Stimulated activated naive CD8-positive, alpha-beta T cell treated with anti-CD3 and anti-CD28 coated beads, Interleukin-15, amount 100 ng/mL, for 72 hours (primary cell): ENCODE data around the gene TSKU.
"Not testable (repeated sequence)": the region's sequence is repeated elsewhere in the genome, so short reads cannot be mapped to it uniquely, and the experiment has no call there.

ENCODE experiments used
- ATAC-seq: fragments of 150-1000 bp; cut with Tn5 transposase; 2 replicates; pipeline ENCODE4 v1.10.0; 2021; ENCODE audit warnings: mild to moderate bottlenecking, moderate library complexity
- DNase-seq, 2 donors: peaks; one replicate each; pipeline ENCODE4 v3.0.0; 2021 to 2022
- H3K27ac Mint-ChIP-seq, 2 donors: one replicate each; pipeline ENCODE4 v1.8.0; 2022; ENCODE audit warnings: mild to moderate bottlenecking in 2 of 2, mixed read lengths in 2 of 2, moderate library complexity in 2 of 2
- H3K27me3 Mint-ChIP-seq: one replicate; pipeline ENCODE4 v1.8.0; 2022; ENCODE audit warnings: mixed read lengths
- H3K4me1 Mint-ChIP-seq: one replicate; pipeline ENCODE4 v1.8.0; 2022; ENCODE audit warnings: mild to moderate bottlenecking, mixed read lengths
- H3K4me3 Mint-ChIP-seq, 2 donors: one replicate each; pipeline ENCODE4 v1.8.0; 2022; ENCODE audit warnings: mild to moderate bottlenecking in 2 of 2, mixed read lengths in 2 of 2, moderate library complexity in 1 of 2
- H3K9me3 Mint-ChIP-seq, 2 donors: one replicate each; pipeline ENCODE4 v1.8.0; 2022; ENCODE audit warnings: mixed read lengths in 2 of 2

TSKU gene

GRCh38 chr11:76783294-76783895, at the start of gene TSKU:
TSKU (plus strand) TSS chr11:76783356; CDS start chr11:76795617, 12,261 bp downstream.
- H3K27ac Mint-ChIP-seq = peak within 1 kb of the TSS; percentile 2 to 29
- H3K4me1 Mint-ChIP-seq = peaks cover 47% of the 10 kb centered on the region
- peaks cover 64% of the 10 kb centered on the region for H3K27me3 Mint-ChIP-seq
- peak in 1 of 2 donors; percentile 18 for DNase-seq
- ATAC-seq = peak; percentile 29
- H3K9me3 Mint-ChIP-seq = no peaks in the 10 kb centered on the region
- peak within 1 kb of the TSS; percentile 77 to 90 for H3K4me3 Mint-ChIP-seq

GRCh38 chr11:76733906-76734305, 49.2 kb upstream of the TSKU start:
- H3K9me3 Mint-ChIP-seq, H3K27ac Mint-ChIP-seq, H3K4me1 Mint-ChIP-seq, H3K4me3 Mint-ChIP-seq: not testable (repeated sequence)
- ATAC-seq (peak; percentile 76), DNase-seq (peak; percentile 51 to 58)
- H3K27me3 Mint-ChIP-seq = peaks cover 16% of the 10 kb centered on the region

GRCh38 chr11:76734456-76735420, 48.4 kb upstream of the TSKU start:
- no peaks in the 10 kb centered on the region for H3K9me3 Mint-ChIP-seq
- ATAC-seq = no peak
- peaks cover 17% of the 10 kb centered on the region for H3K27me3 Mint-ChIP-seq
- no peak overlapping the region for H3K4me3 Mint-ChIP-seq
- no peak overlapping the region for H3K27ac Mint-ChIP-seq
- DNase-seq = no peak
- no peaks in the 10 kb centered on the region for H3K4me1 Mint-ChIP-seq

- Mint-ChIP-seq H3K4me3 (no peak overlapping the region), H3K4me1 (no peaks in the 10 kb centered on the region), H3K27me3 (peaks cover 11% of the 10 kb centered on the region), H3K27ac (peak overlapping the region in 1 of 2 donors; percentile 20), H3K9me3 (no peaks in the 10 kb centered on the region)
- ATAC-seq (no peak), DNase-seq (no peak)
Measured at GRCh38 chr11:76735841-76736240, 47.3 kb upstream of the TSKU start.

- no peak for ATAC-seq
- no peak overlapping the region for H3K27ac Mint-ChIP-seq
- H3K4me3 Mint-ChIP-seq = no peak overlapping the region
- no peaks in the 10 kb centered on the region for H3K4me1 Mint-ChIP-seq
- no peak for DNase-seq
- H3K9me3 Mint-ChIP-seq = no peaks in the 10 kb centered on the region
- H3K27me3 Mint-ChIP-seq = peaks cover 9% of the 10 kb centered on the region
Measured at GRCh38 chr11:76736266-76736665, 46.9 kb upstream of the TSKU start.

GRCh38 chr11:76736773-76737495, 46.2 kb upstream of the TSKU start:
- H3K4me1 Mint-ChIP-seq = no peaks in the 10 kb centered on the region
- ATAC-seq (no peak), DNase-seq (no peak)
- H3K4me3 Mint-ChIP-seq = no peak overlapping the region
- peaks cover 9% of the 10 kb centered on the region for H3K27me3 Mint-ChIP-seq
- no peak overlapping the region for H3K27ac Mint-ChIP-seq
- no peaks in the 10 kb centered on the region for H3K9me3 Mint-ChIP-seq

GRCh38 chr11:76738618-76739240, 44.4 kb upstream of the TSKU start:
- Mint-ChIP-seq H3K9me3 (no peaks in the 10 kb centered on the region), H3K27me3 (peaks cover 9% of the 10 kb centered on the region), H3K4me1 (no peaks in the 10 kb centered on the region), H3K4me3 (no peak overlapping the region), H3K27ac (no peak overlapping the region)
- ATAC-seq = no peak
- DNase-seq = no peak

- no peak overlapping the region for H3K4me3 Mint-ChIP-seq
- peaks cover 9% of the 10 kb centered on the region for H3K27me3 Mint-ChIP-seq
- no peaks in the 10 kb centered on the region for H3K9me3 Mint-ChIP-seq
- H3K4me1 Mint-ChIP-seq = no peaks in the 10 kb centered on the region
- no peak for DNase-seq
- H3K27ac Mint-ChIP-seq = no peak overlapping the region
- ATAC-seq = no peak
Measured at GRCh38 chr11:76739798-76740197, 43.4 kb upstream of the TSKU start.

GRCh38 chr11:76740772-76741171, 42.4 kb upstream of the TSKU start:
- no peak overlapping the region for H3K27ac Mint-ChIP-seq
- H3K4me1 Mint-ChIP-seq = no peaks in the 10 kb centered on the region
- no peak for DNase-seq
- no peak for ATAC-seq
- H3K9me3 Mint-ChIP-seq = no peaks in the 10 kb centered on the region
- no peak overlapping the region for H3K4me3 Mint-ChIP-seq
- H3K27me3 Mint-ChIP-seq = peaks cover 14% of the 10 kb centered on the region

GRCh38 chr11:76742902-76743301, 40.3 kb upstream of the TSKU start:
- DNase-seq (no peak), ATAC-seq (no peak)
- Mint-ChIP-seq H3K27ac (no peak overlapping the region), H3K9me3 (no peaks in the 10 kb centered on the region), H3K4me1 (no peaks in the 10 kb centered on the region), H3K27me3 (peaks cover 24% of the 10 kb centered on the region), H3K4me3 (no peak overlapping the region)

- no peak overlapping the region for H3K4me3 Mint-ChIP-seq
- no peaks in the 10 kb centered on the region for H3K4me1 Mint-ChIP-seq
- no peak for DNase-seq
- H3K27me3 Mint-ChIP-seq = peaks cover 15% of the 10 kb centered on the region
- ATAC-seq = no peak
- H3K9me3 Mint-ChIP-seq = no peaks in the 10 kb centered on the region
- no peak overlapping the region for H3K27ac Mint-ChIP-seq
Measured at GRCh38 chr11:76744186-76745043, 38.7 kb upstream of the TSKU start.

GRCh38 chr11:76745044-76745376, 38.1 kb upstream of the TSKU start:
- Mint-ChIP-seq H3K4me3 (no peak overlapping the region), H3K9me3 (no peaks in the 10 kb centered on the region), H3K4me1 (no peaks in the 10 kb centered on the region), H3K27ac (no peak overlapping the region), H3K27me3 (peaks cover 15% of the 10 kb centered on the region)
- no peak for DNase-seq
- no peak for ATAC-seq

GRCh38 chr11:76745561-76746207, 37.5 kb upstream of the TSKU start:
- no peaks in the 10 kb centered on the region for H3K4me1 Mint-ChIP-seq
- no peaks in the 10 kb centered on the region for H3K9me3 Mint-ChIP-seq
- H3K4me3 Mint-ChIP-seq = no peak overlapping the region
- DNase-seq = no peak
- no peak overlapping the region for H3K27ac Mint-ChIP-seq
- ATAC-seq = no peak
- peaks cover 15% of the 10 kb centered on the region for H3K27me3 Mint-ChIP-seq

GRCh38 chr11:76747153-76747914, 35.8 kb upstream of the TSKU start:
- Mint-ChIP-seq H3K4me1 (no peaks in the 10 kb centered on the region), H3K9me3 (no peaks in the 10 kb centered on the region), H3K4me3 (no peak overlapping the region), H3K27me3 (peaks cover 17% of the 10 kb centered on the region), H3K27ac (no peak overlapping the region)
- ATAC-seq (no peak), DNase-seq (no peak)
